Activated CD8-positive, alpha-beta memory T cell treated with anti-CD3 and anti-CD28 coated beads, Interleukin-2, amount 10 ng/mL, durations not matched to agents 7 days and 5 days (primary cell): ENCODE results near the gene ECI1. TPM values are rescaled to one million over a fixed set of nuclear protein-coding genes. Genes with fewer than 3 reads are reported as not detected.

Experiments
- ATAC-seq: fragments of 150-1000 bp; cut with Tn5 transposase; one replicate; pipeline ENCODE4 v1.10.0; 2021; ENCODE audit warnings: moderate library complexity
- CTCF ChIA-PET: fragments of 350-600 bp; sonication (Branson Sonifier 250); formaldehyde crosslinking; loops from one replicate; lab custom pipeline; 2021; ENCODE audit warnings: antibody characterized with exemption; lab: Charles Lee
- DNase-seq: peaks from one replicate; pipeline ENCODE4 v3.0.0-alpha.2; 2020
- H3K27ac Mint-ChIP-seq: one replicate; pipeline ENCODE4 v1.8.0; 2021; ENCODE audit warnings: mild to moderate bottlenecking, mixed read lengths
- H3K27me3 Mint-ChIP-seq: one replicate; pipeline ENCODE4 v1.8.0; 2021; ENCODE audit warnings: mixed read lengths
- H3K36me3 Mint-ChIP-seq: one replicate; pipeline ENCODE4 v1.8.0; 2021; ENCODE audit warnings: mild to moderate bottlenecking, mixed read lengths
- H3K4me1 Mint-ChIP-seq: one replicate; pipeline ENCODE4 v1.8.0; 2021; ENCODE audit warnings: mixed read lengths
- H3K4me3 Mint-ChIP-seq: one replicate; pipeline ENCODE4 v1.8.0; 2021; ENCODE audit warnings: mild to moderate bottlenecking, moderate library complexity, mixed read lengths
- H3K9me3 Mint-ChIP-seq: one replicate; pipeline ENCODE4 v1.8.0; 2022; ENCODE audit warnings: low read depth, mixed read lengths
- total RNA-seq, 2 experiments: library from RNA; stranded (reverse); gene quantifications; one replicate each; pipeline ENCODE4 v1.2.3, GENCODE V29; 2021

Gene ECI1
- total RNA-seq, 2 experiments from 2014 or later = 48.9 to 57.3 TPM

GRCh38 chr16:2213817-2214718 lies 37.3 kb downstream of the ECI1 start:
- Mint-ChIP-seq H3K4me3 (peak overlapping the region; percentile 75), H3K36me3 (peaks cover 6% of the 10 kb centered on the region), H3K4me1 (peaks cover 22% of the 10 kb centered on the region), H3K9me3 (no peaks in the 10 kb centered on the region), H3K27me3 (no peaks in the 10 kb centered on the region), H3K27ac (peak overlapping the region; percentile 76)
- DNase-seq (no peak), ATAC-seq (no peak)
- CTCF ChIA-PET = interaction anchor here (0.6 to 1.4 kb wide), 6 partner anchors 8 to 74 kb away, joined by 3 to 9 read pairs (median 3); partner anchors contain the start of gene ECI1

GRCh38 chr16:2212362-2213324 lies 38.7 kb downstream of the ECI1 start:
- Mint-ChIP-seq H3K4me3 (peak overlapping the region; percentile 75), H3K36me3 (peaks cover 8% of the 10 kb centered on the region), H3K27ac (peak overlapping the region; percentile 76), H3K27me3 (no peaks in the 10 kb centered on the region), H3K9me3 (no peaks in the 10 kb centered on the region), H3K4me1 (peaks cover 23% of the 10 kb centered on the region)
- ATAC-seq (no peak), DNase-seq (no peak)
- CTCF ChIA-PET = interaction anchor here (1.3 kb wide), 1 partner anchor 10 kb away, joined by 3 read pairs; the partner anchor contains the start of gene E4F1

- H3K27me3 Mint-ChIP-seq = no peaks in the 10 kb centered on the region
- no peak for DNase-seq
- peaks cover 29% of the 10 kb centered on the region for H3K4me1 Mint-ChIP-seq
- H3K9me3 Mint-ChIP-seq = no peaks in the 10 kb centered on the region
- peaks cover 11% of the 10 kb centered on the region for H3K36me3 Mint-ChIP-seq
- H3K27ac Mint-ChIP-seq = peak overlapping the region; percentile 16
- CTCF ChIA-PET = interaction anchor here (0.6 to 1.3 kb wide), 2 partner anchors 11 to 69 kb away, joined by 3 to 5 read pairs; partner anchors contain the start of gene E4F1
- H3K4me3 Mint-ChIP-seq = no peak overlapping the region
- ATAC-seq = no peak
Observed at GRCh38 chr16:2211923-2212347, 39.5 kb downstream of the ECI1 start.

GRCh38 chr16:2210386-2211365 lies 40.7 kb downstream of the ECI1 start, which contains the start of gene BRICD5:
Gene BRICD5, minus strand, starts transcription at chr16:2210863. Its CDS starts 30 bp downstream, at chr16:2210833.
- CTCF ChIA-PET = no interaction called here
- Mint-ChIP-seq H3K4me3 (no peak within 1 kb of the TSS), H3K27me3 (no peaks in the 10 kb centered on the region), H3K9me3 (no peaks in the 10 kb centered on the region), H3K27ac (no peak within 1 kb of the TSS), H3K4me1 (peaks cover 33% of the 10 kb centered on the region), H3K36me3 (peaks cover 14% of the 10 kb centered on the region)
- DNase-seq = no peak
- ATAC-seq = no peak

GRCh38 chr16:2210009-2210332 lies 41.4 kb downstream of the ECI1 start:
- no peaks in the 10 kb centered on the region for H3K27me3 Mint-ChIP-seq
- H3K4me3 Mint-ChIP-seq = no peak overlapping the region
- CTCF ChIA-PET = no interaction called here
- no peak overlapping the region for H3K27ac Mint-ChIP-seq
- DNase-seq (no peak), ATAC-seq (no peak)
- peaks cover 32% of the 10 kb centered on the region for H3K4me1 Mint-ChIP-seq
- H3K9me3 Mint-ChIP-seq = no peaks in the 10 kb centered on the region
- peaks cover 14% of the 10 kb centered on the region for H3K36me3 Mint-ChIP-seq

GRCh38 chr16:2209258-2210008 lies 42.0 kb downstream of the ECI1 start:
- H3K36me3 Mint-ChIP-seq = peaks cover 16% of the 10 kb centered on the region

GRCh38 chr16:2208772-2209171 lies 42.6 kb downstream of the ECI1 start:
- H3K4me1 Mint-ChIP-seq = peaks cover 37% of the 10 kb centered on the region
- H3K36me3 Mint-ChIP-seq = peaks cover 16% of the 10 kb centered on the region
- CTCF ChIA-PET = no interaction called here

More at GRCh38 chr16:2209258-2210008, 42.0 kb downstream of the ECI1 start:
- Mint-ChIP-seq H3K27me3 (no peaks in the 10 kb centered on the region), H3K4me3 (no peak overlapping the region), H3K9me3 (no peaks in the 10 kb centered on the region), H3K4me1 (peaks cover 35% of the 10 kb centered on the region), H3K27ac (no peak overlapping the region)
- ATAC-seq (no peak), DNase-seq (no peak)
- CTCF ChIA-PET = no interaction called here

GRCh38 chr16:2208308-2208707 lies 43.1 kb downstream of the ECI1 start:
- CTCF ChIA-PET = no interaction called here
- DNase-seq = no peak

More at GRCh38 chr16:2208772-2209171, 42.6 kb downstream of the ECI1 start:
- no peak overlapping the region for H3K4me3 Mint-ChIP-seq
- ATAC-seq (no peak), DNase-seq (no peak)
- H3K27ac Mint-ChIP-seq = no peak overlapping the region
- H3K27me3 Mint-ChIP-seq = no peaks in the 10 kb centered on the region
- no peaks in the 10 kb centered on the region for H3K9me3 Mint-ChIP-seq

GRCh38 chr16:2207872-2208271 lies 43.5 kb downstream of the ECI1 start:
- CTCF ChIA-PET = no interaction called here
- ATAC-seq = no peak
- H3K27ac Mint-ChIP-seq = peak overlapping the region; percentile 20

More at GRCh38 chr16:2208308-2208707, 43.1 kb downstream of the ECI1 start:
- H3K36me3 Mint-ChIP-seq = peaks cover 14% of the 10 kb centered on the region
- H3K4me3 Mint-ChIP-seq = no peak overlapping the region
- peaks cover 36% of the 10 kb centered on the region for H3K4me1 Mint-ChIP-seq
- H3K27me3 Mint-ChIP-seq = no peaks in the 10 kb centered on the region
- H3K27ac Mint-ChIP-seq = no peak overlapping the region
- ATAC-seq = no peak
- no peaks in the 10 kb centered on the region for H3K9me3 Mint-ChIP-seq

GRCh38 chr16:2206780-2207433 lies 44.5 kb downstream of the ECI1 start:
- Mint-ChIP-seq H3K36me3 (peaks cover 10% of the 10 kb centered on the region), H3K4me1 (peaks cover 25% of the 10 kb centered on the region), H3K27ac (peak overlapping the region; percentile 81), H3K27me3 (peaks cover 5% of the 10 kb centered on the region), H3K4me3 (peak overlapping the region; percentile 86), H3K9me3 (no peaks in the 10 kb centered on the region)
- no peak for ATAC-seq
- DNase-seq = no peak
- CTCF ChIA-PET = interaction anchor here (1.0 to 3.9 kb wide), 4 partner anchors 8 to 52 kb away, joined by 3 to 19 read pairs (median 4); partner anchors contain the start of genes PGP and TRAF7

More at GRCh38 chr16:2207872-2208271, 43.5 kb downstream of the ECI1 start:
- peaks cover 12% of the 10 kb centered on the region for H3K36me3 Mint-ChIP-seq
- H3K4me1 Mint-ChIP-seq = peaks cover 31% of the 10 kb centered on the region
- H3K27me3 Mint-ChIP-seq = no peaks in the 10 kb centered on the region
- no peak overlapping the region for H3K4me3 Mint-ChIP-seq
- no peak for DNase-seq
- H3K9me3 Mint-ChIP-seq = no peaks in the 10 kb centered on the region

GRCh38 chr16:2206420-2206779 lies 45.0 kb downstream of the ECI1 start:
- peak overlapping the region; percentile 81 for H3K27ac Mint-ChIP-seq

More at GRCh38 chr16:2206420-2206779, 45.0 kb downstream of the ECI1 start:
- DNase-seq (no peak), ATAC-seq (no peak)
- peaks cover 10% of the 10 kb centered on the region for H3K36me3 Mint-ChIP-seq
- peaks cover 7% of the 10 kb centered on the region for H3K27me3 Mint-ChIP-seq
- H3K4me1 Mint-ChIP-seq = peaks cover 25% of the 10 kb centered on the region
- H3K9me3 Mint-ChIP-seq = no peaks in the 10 kb centered on the region
- H3K4me3 Mint-ChIP-seq = peak overlapping the region; percentile 86
- CTCF ChIA-PET = interaction anchor here (1.0 to 3.9 kb wide), 5 partner anchors 8 to 51 kb away, joined by 3 to 19 read pairs (median 4); partner anchors contain the start of genes PGP and TRAF7
